NCI-H2227 (cell line): ENCODE results near the gene POLA2.

Experiments used
- DNase-seq: peaks from one replicate; lab custom pipeline; 2025; ENCODE audit not compliant: unreplicated experiment; lab: John Stamatoyannopoulos, UW

The POLA2 gene

GRCh38 chr11:65305501-65306268, 43.9 kb downstream of the POLA2 start:
- DNase-seq: no peak

- no peak for DNase-seq
Observed at GRCh38 chr11:65307298-65308229, 45.8 kb downstream of the POLA2 start.

- peak; percentile 17 for DNase-seq
Observed at GRCh38 chr11:65308281-65308891, 46.6 kb downstream of the POLA2 start.

GRCh38 chr11:65309006-65309405, 47.2 kb downstream of the POLA2 start:
- no peak for DNase-seq

- DNase-seq: no peak
Observed at GRCh38 chr11:65310215-65310614, 48.5 kb downstream of the POLA2 start.

- DNase-seq: no peak
Observed at GRCh38 chr11:65310736-65311135, 49.0 kb downstream of the POLA2 start.

- peak; percentile 28 for DNase-seq
Observed at GRCh38 chr11:65311170-65311678, 49.5 kb downstream of the POLA2 start.

- DNase-seq: peak; percentile 85
Observed at GRCh38 chr11:65314501-65315203, 52.9 kb downstream of the POLA2 start, which contains the start of gene CDC42EP2. CDC42EP2 (plus strand) TSS chr11:65314866; CDS start chr11:65320899, 6,033 bp downstream.

GRCh38 chr11:65315204-65315865, 53.6 kb downstream of the POLA2 start:
- peak; percentile 91 for DNase-seq

GRCh38 chr11:65315866-65316226, 54.1 kb downstream of the POLA2 start:
- no peak for DNase-seq

- no peak for DNase-seq
Observed at GRCh38 chr11:65316227-65317024, 54.7 kb downstream of the POLA2 start.

- peak; percentile 44 for DNase-seq
Observed at GRCh38 chr11:65317025-65317786, 55.4 kb downstream of the POLA2 start.

GRCh38 chr11:65320386-65321075, 58.8 kb downstream of the POLA2 start:
- no peak for DNase-seq

GRCh38 chr11:65321076-65321475, 59.3 kb downstream of the POLA2 start:
- DNase-seq: no peak

- DNase-seq: no peak
Observed at GRCh38 chr11:65321828-65322485, 60.2 kb downstream of the POLA2 start.

GRCh38 chr11:65323813-65324212, 62.1 kb downstream of the POLA2 start:
- DNase-seq: no peak

- no peak for DNase-seq
Observed at GRCh38 chr11:65325435-65325834, 63.7 kb downstream of the POLA2 start.
